ENCODE data around the gene KIF21A.

GRCh38 chr12:39267886-39268285, 175.0 kb downstream of the KIF21A start:
- TF ChIP-seq CTCF (conservative IDR thresholded peaks at IDR 0.05; ENCODE audit: low read length): no peak
- no peak for TF ChIP-seq EZH2phosphoT487 (IDR thresholded peaks at IDR 0.05; ENCODE audit: borderline replicate concordance, low read depth, low read length)

Measured in OCI-LY7 (cell line).